Measurements from ENCODE around the gene LHFPL3.

The LHFPL3 gene

GRCh38 chr7:104946338-104946737 is 617.9 kb downstream of the LHFPL3 start:
- no peak for TF ChIP-seq MYC (IDR thresholded peaks at IDR 0.05; ENCODE audit: low read depth, low read length)
- TF ChIP-seq POLR2A (IDR thresholded peaks at IDR 0.05; ENCODE audit: extremely low read depth, insufficient read length): no peak
- no peak for TF ChIP-seq CTCF (IDR thresholded peaks at IDR 0.05; ENCODE audit: low read depth, low read length)
- TF ChIP-seq MAX (IDR thresholded peaks at IDR 0.05; ENCODE audit: low read depth, low read length): no peak
- no peak overlapping the region for H3K4me3 ChIP-seq (ENCODE audit: low read depth, low read length)
- no peak for DNase-seq (ENCODE audit: low read depth)

- no peak overlapping the region for H3K4me3 ChIP-seq (ENCODE audit: low read depth, low read length)
- no peak for DNase-seq (ENCODE audit: low read depth)
- TF ChIP-seq MYC (IDR thresholded peaks at IDR 0.05; ENCODE audit: low read depth, low read length) (no peak), MAX (IDR thresholded peaks at IDR 0.05; ENCODE audit: low read depth, low read length) (no peak), POLR2A (IDR thresholded peaks at IDR 0.05; ENCODE audit: extremely low read depth, insufficient read length) (no peak), CTCF (IDR thresholded peaks at IDR 0.05; ENCODE audit: low read depth, low read length) (no peak)
These were observed 621.6 kb downstream of the LHFPL3 start for GRCh38 chr7:104950006-104950405.

GRCh38 chr7:104950754-104951153 is 622.4 kb downstream of the LHFPL3 start:
- TF ChIP-seq POLR2A (IDR thresholded peaks at IDR 0.05; ENCODE audit: extremely low read depth, insufficient read length) (no peak), MYC (IDR thresholded peaks at IDR 0.05; ENCODE audit: low read depth, low read length) (no peak), CTCF (IDR thresholded peaks at IDR 0.05; ENCODE audit: low read depth, low read length) (no peak), MAX (IDR thresholded peaks at IDR 0.05; ENCODE audit: low read depth, low read length) (no peak)
- DNase-seq (ENCODE audit: low read depth): no peak
- H3K4me3 ChIP-seq (ENCODE audit: low read depth, low read length): no peak overlapping the region

- TF ChIP-seq MYC (IDR thresholded peaks at IDR 0.05; ENCODE audit: low read depth, low read length): no peak
- no peak for TF ChIP-seq CTCF (IDR thresholded peaks at IDR 0.05; ENCODE audit: low read depth, low read length)
- TF ChIP-seq POLR2A (IDR thresholded peaks at IDR 0.05; ENCODE audit: extremely low read depth, insufficient read length): no peak
- no peak for TF ChIP-seq MAX (IDR thresholded peaks at IDR 0.05; ENCODE audit: low read depth, low read length)
- no peak overlapping the region for H3K4me3 ChIP-seq (ENCODE audit: low read depth, low read length)
- peak; percentile 41 for DNase-seq (ENCODE audit: low read depth)
These were observed 623.1 kb downstream of the LHFPL3 start for GRCh38 chr7:104951546-104951945.

- H3K4me3 ChIP-seq (ENCODE audit: low read depth, low read length): no peak overlapping the region
- peak; percentile 39 for DNase-seq (ENCODE audit: low read depth)
- TF ChIP-seq CTCF (IDR thresholded peaks at IDR 0.05; ENCODE audit: low read depth, low read length) (no peak), MAX (IDR thresholded peaks at IDR 0.05; ENCODE audit: low read depth, low read length) (no peak), MYC (IDR thresholded peaks at IDR 0.05; ENCODE audit: low read depth, low read length) (no peak), POLR2A (IDR thresholded peaks at IDR 0.05; ENCODE audit: extremely low read depth, insufficient read length) (no peak)
These were observed 626.9 kb downstream of the LHFPL3 start for GRCh38 chr7:104955276-104955675.
